Measurements from ENCODE around the gene RBMX. TPM values are rescaled to one million over a fixed set of nuclear protein-coding genes. Genes with fewer than 3 reads are reported as not detected.

RBMX gene
- total RNA-seq, 4 donors from 2014 or later = 126 to 219 (median 159) TPM

GRCh38 chrX:136849395-136849794, 31.1 kb downstream of the RBMX start:
- Histone ChIP-seq H3K27me3 (no peaks in the 10 kb centered on the region), H3K27ac (replicated peaks in 1 of 4) (peak overlapping the region in 1 of 4 donors; percentile 36), H3K9me3 (no peaks in the 10 kb centered on the region), H3K4me1 (peaks cover 0 to 9% (median 2%) of the 10 kb centered on the region in 4 donors), H3K36me3 (peaks cover 0 to 44% (median 16%) of the 10 kb centered on the region in 4 donors), H3K4me3 (no peak overlapping the region)
- no peak for TF ChIP-seq EP300 (IDR thresholded peaks at IDR 0.05)
- TF ChIP-seq CTCF (IDR thresholded peaks at IDR 0.05) = no peak
- TF ChIP-seq POLR2AphosphoS5 (IDR thresholded peaks at IDR 0.05) = no peak
- TF ChIP-seq POLR2A (IDR thresholded peaks at IDR 0.05; ENCODE audit: low read depth) = no peak
- intact Hi-C loops (cut with DNase I) = no loop called here
- DNase-seq (ENCODE audit: extremely low spot score) = no peak
- WGBS = 83% methylated on average over 3 of the region's 3 CpGs

- TF ChIP-seq CTCF (IDR thresholded peaks at IDR 0.05) = no peak
- no peak for DNase-seq (ENCODE audit: extremely low spot score)
- Histone ChIP-seq H3K9me3 (no peaks in the 10 kb centered on the region), H3K4me3 (no peak overlapping the region), H3K36me3 (peaks cover 0 to 47% (median 14%) of the 10 kb centered on the region in 4 donors), H3K27me3 (no peaks in the 10 kb centered on the region), H3K4me1 (peaks cover 0 to 9% (median 2%) of the 10 kb centered on the region in 4 donors), H3K27ac (replicated peaks in 1 of 4) (no peak overlapping the region)
- intact Hi-C loops (cut with DNase I) = no loop called here
- 68% methylated on average over 2 of the region's 2 CpGs for WGBS
Observed at GRCh38 chrX:136847874-136848273, 32.7 kb downstream of the RBMX start.

GRCh38 chrX:136839196-136839595, 41.3 kb downstream of the RBMX start:
- Histone ChIP-seq H3K27me3 (no peaks in the 10 kb centered on the region), H3K27ac (replicated peaks in 1 of 4) (peak overlapping the region in 1 of 4 donors; percentile 34), H3K9me3 (no peaks in the 10 kb centered on the region), H3K4me1 (peaks cover 0 to 5% (median 0%) of the 10 kb centered on the region in 4 donors), H3K36me3 (peaks cover 0 to 16% (median 2%) of the 10 kb centered on the region in 4 donors), H3K4me3 (no peak overlapping the region)
- no peak for DNase-seq (ENCODE audit: extremely low spot score)
- intact Hi-C loops (cut with DNase I) = no loop called here
- TF ChIP-seq POLR2AphosphoS5 (IDR thresholded peaks at IDR 0.05) = no peak
- TF ChIP-seq EP300 (IDR thresholded peaks at IDR 0.05) = no peak
- TF ChIP-seq CTCF (IDR thresholded peaks at IDR 0.05) = no peak
- no peak for TF ChIP-seq POLR2A (IDR thresholded peaks at IDR 0.05; ENCODE audit: low read depth)
- WGBS = 36% methylated on average over 1 of the region's 1 CpG

GRCh38 chrX:136835761-136836160, 44.8 kb downstream of the RBMX start:
- H3K27ac ChIP-seq (replicated peaks in 1 of 4) = no peak overlapping the region
- no peaks in the 10 kb centered on the region for H3K36me3 ChIP-seq
- DNase-seq (ENCODE audit: extremely low spot score) = no peak
- intact Hi-C loops (cut with DNase I) = no loop called here
- H3K27me3 ChIP-seq = no peaks in the 10 kb centered on the region
- peaks cover 0 to 5% (median 0%) of the 10 kb centered on the region in 4 donors for H3K4me1 ChIP-seq
- WGBS = 70% methylated on average over 4 of the region's 4 CpGs
- H3K9me3 ChIP-seq = no peaks in the 10 kb centered on the region
- H3K4me3 ChIP-seq = no peak overlapping the region
- no peak for TF ChIP-seq CTCF (IDR thresholded peaks at IDR 0.05)

- intact Hi-C loops (cut with DNase I) = no loop called here
- H3K4me1 ChIP-seq = no peaks in the 10 kb centered on the region
- no peak overlapping the region for H3K4me3 ChIP-seq
- H3K36me3 ChIP-seq = peaks cover 0 to 4% (median 2%) of the 10 kb centered on the region in 4 donors
- no peaks in the 10 kb centered on the region for H3K27me3 ChIP-seq
- no peak for DNase-seq (ENCODE audit: extremely low spot score)
- no peak overlapping the region for H3K27ac ChIP-seq (replicated peaks in 1 of 4)
- TF ChIP-seq POLR2AphosphoS5 (IDR thresholded peaks at IDR 0.05) (no peak), EP300 (IDR thresholded peaks at IDR 0.05) (no peak), CTCF (IDR thresholded peaks at IDR 0.05) (no peak), POLR2A (IDR thresholded peaks at IDR 0.05; ENCODE audit: low read depth) (no peak)
- 70% methylated on average over 5 of the region's 5 CpGs for WGBS
- H3K9me3 ChIP-seq = no peaks in the 10 kb centered on the region
Observed at GRCh38 chrX:136829413-136829812, 51.1 kb downstream of the RBMX start.
